Breast epithelium (tissue), 3 donors: ENCODE results near the gene TEX22.

ENCODE experiments used
- CTCF ChIP-seq, 3 donors: fragments of 450-650 bp; IDR thresholded peaks; one replicate each; pipeline ENCODE4 v1.5.1; 2016 to 2017; ENCODE audit warnings: antibody characterized with exemption in 3 of 3, mild to moderate bottlenecking in 3 of 3, moderate library complexity in 3 of 3
- POLR2A ChIP-seq: fragments of 450-650 bp; IDR thresholded peaks from one replicate; pipeline ENCODE4 v1.6.1; 2016; ENCODE audit warnings: antibody characterized with exemption, mild to moderate bottlenecking, moderate library complexity
- POLR2AphosphoS5 ChIP-seq, 3 donors: sonication (generic); formaldehyde crosslinking; IDR thresholded peaks; one replicate each; pipeline ENCODE4 v1.6.1; 2017; ENCODE audit warnings: antibody characterized with exemption in 3 of 3

- TF ChIP-seq CTCF (IDR thresholded peaks at IDR 0.05) (no peak), POLR2A (no peak), POLR2AphosphoS5 (IDR thresholded peaks at IDR 0.05) (no peak)
Observed at GRCh38 chr14:105377555-105378182, 20.7 kb upstream of the TEX22 start.
